DMS114 treated with DMSO at 0.1 percent for 48 hours (cell line): ENCODE data around the gene GRK1.
"Not testable (repeated sequence)": the region's sequence is repeated elsewhere in the genome, so short reads cannot be mapped to it uniquely, and the experiment has no call there.

ENCODE experiments used
- DNase-seq: peaks from one replicate; lab custom pipeline; 2025; ENCODE audit not compliant: unreplicated experiment; lab: John Stamatoyannopoulos, UW

Gene GRK1

GRCh38 chr13:113664751-113665596, 2.0 kb upstream of the GRK1 start:
- DNase-seq: no peak

- DNase-seq: no peak
Measured at GRCh38 chr13:113665597-113666328, 1.3 kb upstream of the GRK1 start.

GRCh38 chr13:113666329-113666670, 719 bp upstream of the GRK1 start:
- DNase-seq: no peak

GRCh38 chr13:113667771-113668490, 912 bp downstream of the GRK1 start:
- DNase-seq: no peak

GRCh38 chr13:113668491-113668971, 1.5 kb downstream of the GRK1 start:
- no peak for DNase-seq

- no peak for DNase-seq
Measured at GRCh38 chr13:113669231-113669754, 2.3 kb downstream of the GRK1 start.

GRCh38 chr13:113669755-113670341, 2.8 kb downstream of the GRK1 start:
- DNase-seq: no peak

GRCh38 chr13:113670541-113670940, 3.5 kb downstream of the GRK1 start:
- DNase-seq: no peak

- no peak for DNase-seq
Measured at GRCh38 chr13:113671066-113672001, 4.3 kb downstream of the GRK1 start.

GRCh38 chr13:113672002-113672651, 5.1 kb downstream of the GRK1 start:
- no peak for DNase-seq

- DNase-seq: no peak
Measured at GRCh38 chr13:113722921-113723320, 55.9 kb downstream of the GRK1 start.

- no peak for DNase-seq
Measured at GRCh38 chr13:113723410-113724015, 56.5 kb downstream of the GRK1 start.

- no peak for DNase-seq
Measured at GRCh38 chr13:113724016-113724758, 57.2 kb downstream of the GRK1 start.

- DNase-seq: no peak
Measured at GRCh38 chr13:113724780-113725315, 57.8 kb downstream of the GRK1 start.

- not testable (repeated sequence) for DNase-seq
Measured at GRCh38 chr13:113725329-113726105, 58.5 kb downstream of the GRK1 start.

- not testable (repeated sequence) for DNase-seq
Measured at GRCh38 chr13:113726106-113726821, 59.2 kb downstream of the GRK1 start.
